PFSK-1 (cell line): Measurements from ENCODE around the gene UBE2Q1.

ENCODE experiments used
- POLR2AphosphoS5 ChIP-seq: IDR thresholded peaks from 2 replicates; pipeline ENCODE4 v1.6.1; 2012; ENCODE audit warnings: low read depth, mild to moderate bottlenecking, control low read depth, low read length, moderate library complexity
- TAF1 ChIP-seq: IDR thresholded peaks from 2 replicates; pipeline ENCODE4 v1.6.1; 2012; ENCODE audit warnings: low read length, control low read depth, borderline replicate concordance; ENCODE audit not compliant: insufficient read depth
- TF ChIP-seq, protein P1 (sequence below), 2 experiments: IDR thresholded peaks; 2 replicates each; pipeline versions ENCODE4 v1.6.1 to v1.8.0; 2011 to 2012; ENCODE audit warnings: low read depth in 2 of 2, low read length in 2 of 2, control low read depth in 1 of 2, inconsistent platforms in 1 of 2, mild to moderate bottlenecking in 1 of 2, moderate library complexity in 1 of 2; ENCODE audit not compliant: insufficient read depth in 1 of 2

DNA sequence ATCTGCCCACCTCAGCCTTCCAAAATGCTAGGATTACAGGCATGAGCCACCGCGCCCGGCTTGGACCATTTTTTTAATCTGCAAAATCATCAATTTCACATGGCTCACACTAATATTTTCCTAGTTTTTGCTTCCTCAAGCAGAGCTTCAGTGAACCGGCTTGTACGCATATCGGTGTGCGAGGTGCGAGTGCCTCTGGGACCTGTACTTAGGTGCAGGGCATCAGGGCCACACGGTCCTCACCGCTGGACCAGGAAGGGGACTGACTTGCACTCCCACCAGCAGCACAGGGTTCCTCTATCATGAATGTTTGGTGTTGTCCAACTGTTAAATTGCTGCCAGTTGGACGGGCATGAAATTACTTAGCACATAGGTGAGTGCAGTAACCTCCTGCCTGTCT, 40.8 kb downstream of the UBE2Q1 start:
- TF ChIP-seq POLR2AphosphoS5, result no peak
- TF ChIP-seq, protein P1, sequence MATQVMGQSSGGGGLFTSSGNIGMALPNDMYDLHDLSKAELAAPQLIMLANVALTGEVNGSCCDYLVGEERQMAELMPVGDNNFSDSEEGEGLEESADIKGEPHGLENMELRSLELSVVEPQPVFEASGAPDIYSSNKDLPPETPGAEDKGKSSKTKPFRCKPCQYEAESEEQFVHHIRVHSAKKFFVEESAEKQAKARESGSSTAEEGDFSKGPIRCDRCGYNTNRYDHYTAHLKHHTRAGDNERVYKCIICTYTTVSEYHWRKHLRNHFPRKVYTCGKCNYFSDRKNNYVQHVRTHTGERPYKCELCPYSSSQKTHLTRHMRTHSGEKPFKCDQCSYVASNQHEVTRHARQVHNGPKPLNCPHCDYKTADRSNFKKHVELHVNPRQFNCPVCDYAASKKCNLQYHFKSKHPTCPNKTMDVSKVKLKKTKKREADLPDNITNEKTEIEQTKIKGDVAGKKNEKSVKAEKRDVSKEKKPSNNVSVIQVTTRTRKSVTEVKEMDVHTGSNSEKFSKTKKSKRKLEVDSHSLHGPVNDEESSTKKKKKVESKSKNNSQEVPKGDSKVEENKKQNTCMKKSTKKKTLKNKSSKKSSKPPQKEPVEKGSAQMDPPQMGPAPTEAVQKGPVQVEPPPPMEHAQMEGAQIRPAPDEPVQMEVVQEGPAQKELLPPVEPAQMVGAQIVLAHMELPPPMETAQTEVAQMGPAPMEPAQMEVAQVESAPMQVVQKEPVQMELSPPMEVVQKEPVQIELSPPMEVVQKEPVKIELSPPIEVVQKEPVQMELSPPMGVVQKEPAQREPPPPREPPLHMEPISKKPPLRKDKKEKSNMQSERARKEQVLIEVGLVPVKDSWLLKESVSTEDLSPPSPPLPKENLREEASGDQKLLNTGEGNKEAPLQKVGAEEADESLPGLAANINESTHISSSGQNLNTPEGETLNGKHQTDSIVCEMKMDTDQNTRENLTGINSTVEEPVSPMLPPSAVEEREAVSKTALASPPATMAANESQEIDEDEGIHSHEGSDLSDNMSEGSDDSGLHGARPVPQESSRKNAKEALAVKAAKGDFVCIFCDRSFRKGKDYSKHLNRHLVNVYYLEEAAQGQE (IDR thresholded peaks at IDR 0.05; ENCODE audit: insufficient read depth in 1 of 2, low read depth in 2 of 2, low read length in 2 of 2), result no peak
- no peak for TF ChIP-seq TAF1
